ENCODE measurements around the gene ETAA1.

GRCh38 chr2:67374481-67374880 lies 22.7 kb upstream of the ETAA1 start:
- TF ChIP-seq PHF8 (CRISPR knock-in tag; IDR thresholded peaks at IDR 0.05) (no peak), ZNF777 (CRISPR knock-in tag; IDR thresholded peaks at IDR 0.05) (no peak)

All from HepG2 (cell line).